Stomach (tissue), 4 donors: ENCODE measurements around the gene ATXN1.

ENCODE experiments used
- EP300 ChIP-seq: sonication (generic); formaldehyde crosslinking; IDR thresholded peaks from one replicate; pipeline ENCODE4 v1.6.1; 2017; ENCODE audit warnings: antibody characterized with exemption
- POLR2A ChIP-seq, 4 donors: fragments of 450-650 bp; IDR thresholded peaks; one replicate each; pipeline ENCODE4 v1.6.1; 2016; ENCODE audit warnings: antibody characterized with exemption in 4 of 4, control low read depth in 2 of 4, mild to moderate bottlenecking in 1 of 4, moderate library complexity in 1 of 4
- POLR2AphosphoS5 ChIP-seq, 3 donors: sonication (generic); formaldehyde crosslinking; IDR thresholded peaks; one replicate each; pipeline ENCODE4 v1.6.1; 2016; ENCODE audit warnings: antibody characterized with exemption in 3 of 3
- TF ChIP-seq, protein P1 (sequence below), 7 experiments: fragments of 450-650 bp in 4 of 7; fragments of 200-600 bp in 3 of 7; sonication (generic) in 3 of 7; IDR thresholded peaks; one replicate each; pipeline ENCODE4 v1.5.1; 2016 to 2019; ENCODE audit warnings: antibody characterized with exemption in 7 of 7, control low read depth in 2 of 7, mild to moderate bottlenecking in 1 of 7

DNA sequence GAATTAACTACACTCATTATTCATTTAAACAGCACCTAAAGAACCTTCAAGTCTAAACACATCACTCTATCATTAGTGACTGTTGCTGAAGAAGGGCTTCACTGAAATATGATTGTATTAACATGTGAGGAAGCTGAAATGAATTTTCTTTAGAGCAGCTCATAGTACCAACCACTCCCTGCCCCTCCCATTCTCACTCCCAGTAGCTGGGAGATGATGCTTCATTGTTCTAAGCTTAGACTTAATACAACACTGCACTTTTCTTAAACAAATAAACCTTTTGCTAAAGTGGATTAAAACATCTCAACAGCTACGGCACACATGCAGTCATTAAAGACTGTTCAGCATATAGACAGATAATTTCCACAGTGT lies 63.1 kb downstream of the ATXN1 start:
- TF ChIP-seq, protein P1, sequence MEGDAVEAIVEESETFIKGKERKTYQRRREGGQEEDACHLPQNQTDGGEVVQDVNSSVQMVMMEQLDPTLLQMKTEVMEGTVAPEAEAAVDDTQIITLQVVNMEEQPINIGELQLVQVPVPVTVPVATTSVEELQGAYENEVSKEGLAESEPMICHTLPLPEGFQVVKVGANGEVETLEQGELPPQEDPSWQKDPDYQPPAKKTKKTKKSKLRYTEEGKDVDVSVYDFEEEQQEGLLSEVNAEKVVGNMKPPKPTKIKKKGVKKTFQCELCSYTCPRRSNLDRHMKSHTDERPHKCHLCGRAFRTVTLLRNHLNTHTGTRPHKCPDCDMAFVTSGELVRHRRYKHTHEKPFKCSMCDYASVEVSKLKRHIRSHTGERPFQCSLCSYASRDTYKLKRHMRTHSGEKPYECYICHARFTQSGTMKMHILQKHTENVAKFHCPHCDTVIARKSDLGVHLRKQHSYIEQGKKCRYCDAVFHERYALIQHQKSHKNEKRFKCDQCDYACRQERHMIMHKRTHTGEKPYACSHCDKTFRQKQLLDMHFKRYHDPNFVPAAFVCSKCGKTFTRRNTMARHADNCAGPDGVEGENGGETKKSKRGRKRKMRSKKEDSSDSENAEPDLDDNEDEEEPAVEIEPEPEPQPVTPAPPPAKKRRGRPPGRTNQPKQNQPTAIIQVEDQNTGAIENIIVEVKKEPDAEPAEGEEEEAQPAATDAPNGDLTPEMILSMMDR (IDR thresholded peaks at IDR 0.05): no peak
- TF ChIP-seq POLR2AphosphoS5 (IDR thresholded peaks at IDR 0.05): no peak
- TF ChIP-seq POLR2A (IDR thresholded peaks at IDR 0.05): no peak
- TF ChIP-seq EP300: no peak
